Articular chondrocyte of knee joint (primary cell): ENCODE data around the gene ISCA2. TPM values are rescaled to one million over a fixed set of nuclear protein-coding genes. Genes with fewer than 3 reads are reported as not detected.

Experiments
- total RNA-seq: library from RNA; depleted of rRNA; stranded (reverse); fragments of >200 nt; gene quantifications from 2 replicates; pipeline ENCODE4 v1.2.3, GENCODE V29; 2012

ISCA2 gene
- 12.0 and 14.6 TPM in 2 replicates for total RNA-seq

GRCh38 chr14:74493343-74494261, at the start of gene ISCA2:
TSS of gene ISCA2 (plus strand) at chr14:74493765. CDS start at chr14:74493775, 10 bp downstream.

GRCh38 chr14:74492776-74493342, 706 bp upstream of the ISCA2 start, which contains the start of gene NPC2:
TSS of gene NPC2 (minus strand) at chr14:74493305. CDS start at chr14:74493274, 31 bp downstream.

Other genes with a start within 250 kb of the ISCA2 start
- gene ABCD4, start 190.8 kb upstream of the ISCA2 start, total RNA-seq, result 34.3 and 36.7 TPM in 2 replicates
- not detected in 2 replicates for gene VRTN, start 145.3 kb upstream of the ISCA2 start, total RNA-seq
- under 0.01 TPM in 1 of 2 replicates, not detected in the other for gene SYNDIG1L, start 67.6 kb upstream of the ISCA2 start, total RNA-seq
- gene NPC2, start 460 bp upstream of the ISCA2 start, total RNA-seq, result 167 and 276 TPM in 2 replicates
- 315 and 335 TPM in 2 replicates for gene LTBP2, start 118.5 kb downstream of the ISCA2 start, total RNA-seq
- gene AREL1, start 219.3 kb downstream of the ISCA2 start, total RNA-seq, result 25.9 and 26.9 TPM in 2 replicates
- 49.4 and 68.9 TPM in 2 replicates for gene FCF1, start 219.4 kb downstream of the ISCA2 start, total RNA-seq